Erythroblast (primary cell): ENCODE measurements around the gene POC1B.
"Not testable (repeated sequence)": the region's sequence is repeated elsewhere in the genome, so short reads cannot be mapped to it uniquely, and the experiment has no call there.

Experiments
- GATA1 ChIP-seq: IDR thresholded peaks from 2 replicates; pipeline ENCODE4 v1.6.1; 2011; ENCODE audit warnings: low read depth, mild to moderate bottlenecking, control low read depth, low read length, moderate library complexity
- POLR2A ChIP-seq: IDR thresholded peaks from 2 replicates; pipeline ENCODE4 v1.6.1; 2011; ENCODE audit warnings: mild to moderate bottlenecking, low read length

DNA sequence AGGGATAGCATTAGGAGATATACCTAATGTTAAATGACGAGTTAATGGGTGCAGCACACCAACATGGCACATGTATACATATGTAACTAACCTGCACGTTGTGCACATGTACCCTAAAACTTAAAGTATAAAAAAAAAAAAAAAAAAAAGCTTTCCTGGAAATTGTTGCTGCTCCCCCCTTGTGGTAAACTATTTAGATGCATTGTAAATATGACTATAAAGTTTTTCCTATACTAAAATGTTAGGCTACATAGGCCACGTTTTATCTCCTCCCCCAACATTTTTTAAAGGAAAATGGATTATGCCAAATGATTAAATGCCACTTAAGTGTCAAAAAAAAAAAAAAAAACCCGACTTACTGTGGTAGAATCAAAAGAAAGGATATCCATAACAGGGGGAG, 66.6 kb downstream of the POC1B start:
- not testable (repeated sequence) for TF ChIP-seq POLR2A, GATA1
